ENCODE data around the gene FAM120A.

Gene FAM120A

DNA sequence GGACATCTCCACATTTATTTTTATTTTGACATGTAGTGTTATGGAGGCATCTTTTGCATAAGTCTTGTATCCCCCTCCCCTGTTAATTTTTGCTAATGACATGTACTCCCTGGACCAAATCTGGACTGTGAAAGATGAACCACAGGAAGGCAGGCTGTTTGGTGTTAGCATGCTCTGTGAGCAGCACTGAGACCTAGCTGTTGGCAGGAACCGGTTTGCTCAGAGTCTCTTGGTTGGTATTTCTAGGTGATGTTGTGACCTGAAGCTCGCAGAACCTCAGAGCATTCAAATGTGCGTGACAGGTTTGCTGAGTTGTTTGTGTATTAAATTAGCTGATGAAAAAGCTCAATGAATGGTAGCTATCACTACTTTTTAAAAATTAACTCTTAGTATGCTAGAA is 71.3 kb downstream of the FAM120A start:
- Histone ChIP-seq H3K4me3 (no peak overlapping the region), H3K9me3 (no peaks in the 10 kb centered on the region), H3K36me3 (replicated peaks) (peaks cover 25% of the 10 kb centered on the region), H3K4me1 (no peaks in the 10 kb centered on the region), H3K27me3 (ENCODE audit: low read depth) (no peaks in the 10 kb centered on the region)
- in situ Hi-C loops (cut with MboI; ENCODE audit: low sequenced_read_pairs), result no loop called here
- DNase-seq (ENCODE audit: low spot score in 2 of 2), result no peak

- H3K4me1 ChIP-seq, result no peaks in the 10 kb centered on the region
- H3K27me3 ChIP-seq (ENCODE audit: low read depth), result no peaks in the 10 kb centered on the region
- H3K36me3 ChIP-seq (replicated peaks), result peaks cover 22% of the 10 kb centered on the region
- H3K9me3 ChIP-seq, result no peaks in the 10 kb centered on the region
- in situ Hi-C loops (cut with MboI; ENCODE audit: low sequenced_read_pairs), result no loop called here
- DNase-seq (ENCODE audit: low spot score in 2 of 2), result no peak
- H3K4me3 ChIP-seq, result no peak overlapping the region
These were observed 72.1 kb downstream of the FAM120A start for GRCh38 chr9:93523518-93524144.

DNA sequence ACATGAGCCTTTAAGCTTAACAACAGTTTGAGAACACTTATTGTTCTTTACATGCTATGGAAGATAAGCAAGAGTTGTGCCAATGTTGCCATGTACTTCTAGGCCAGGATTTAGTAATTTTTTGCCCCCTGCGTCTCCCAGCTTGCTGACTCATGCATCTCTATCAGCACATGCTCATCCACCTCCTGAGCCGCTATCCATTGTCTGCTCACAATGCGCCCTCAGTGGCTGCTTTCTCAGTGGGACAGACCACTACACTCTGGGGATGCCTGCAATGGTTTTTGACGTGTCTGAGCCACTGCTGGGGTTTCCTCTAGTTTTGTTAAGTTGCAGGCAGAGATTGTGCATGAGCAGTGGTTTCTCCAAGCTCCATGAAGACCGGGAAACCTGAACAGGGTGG is 74.0 kb downstream of the FAM120A start:
- Histone ChIP-seq H3K4me1 (no peaks in the 10 kb centered on the region), H3K36me3 (replicated peaks) (peaks cover 31% of the 10 kb centered on the region), H3K4me3 (no peak overlapping the region), H3K27me3 (ENCODE audit: low read depth) (no peaks in the 10 kb centered on the region), H3K9me3 (no peaks in the 10 kb centered on the region)
- no peak for DNase-seq (ENCODE audit: low spot score in 2 of 2)
- in situ Hi-C loops (cut with MboI; ENCODE audit: low sequenced_read_pairs), result no loop called here

DNA sequence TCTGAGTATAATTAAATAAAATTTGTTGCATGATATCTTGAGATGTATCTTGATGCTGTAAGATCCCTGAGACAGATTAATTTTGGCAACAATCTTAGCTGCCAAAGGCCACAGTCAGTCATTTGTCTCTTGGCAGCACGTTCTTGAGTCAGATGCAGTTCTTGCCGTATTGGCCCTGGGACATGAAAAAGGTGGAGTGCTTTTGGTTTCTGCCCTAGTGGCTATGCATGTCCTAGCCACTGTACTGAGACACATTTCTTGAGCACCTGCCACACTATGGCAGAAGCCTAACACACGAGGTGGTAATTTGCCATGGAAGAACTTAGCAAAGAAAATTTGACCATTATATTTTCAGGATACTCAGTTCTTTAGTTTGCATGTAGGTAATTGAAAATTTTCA is 79.9 kb downstream of the FAM120A start:
- no peaks in the 10 kb centered on the region for H3K4me1 ChIP-seq
- H3K9me3 ChIP-seq, result no peaks in the 10 kb centered on the region
- in situ Hi-C loops (cut with MboI; ENCODE audit: low sequenced_read_pairs), result no loop called here
- peaks cover 53% of the 10 kb centered on the region for H3K36me3 ChIP-seq (replicated peaks)
- DNase-seq (ENCODE audit: low spot score in 2 of 2), result no peak
- no peaks in the 10 kb centered on the region for H3K27me3 ChIP-seq (ENCODE audit: low read depth)
- no peak overlapping the region for H3K4me3 ChIP-seq

- H3K36me3 ChIP-seq (replicated peaks), result peaks cover 47% of the 10 kb centered on the region
- H3K9me3 ChIP-seq, result no peaks in the 10 kb centered on the region
- H3K4me1 ChIP-seq, result no peaks in the 10 kb centered on the region
- no peaks in the 10 kb centered on the region for H3K27me3 ChIP-seq (ENCODE audit: low read depth)
- in situ Hi-C loops (cut with MboI; ENCODE audit: low sequenced_read_pairs), result no loop called here
- no peak for DNase-seq (ENCODE audit: low spot score in 2 of 2)
- H3K4me3 ChIP-seq, result no peak overlapping the region
These were observed 80.7 kb downstream of the FAM120A start for GRCh38 chr9:93532141-93532540.

DNA sequence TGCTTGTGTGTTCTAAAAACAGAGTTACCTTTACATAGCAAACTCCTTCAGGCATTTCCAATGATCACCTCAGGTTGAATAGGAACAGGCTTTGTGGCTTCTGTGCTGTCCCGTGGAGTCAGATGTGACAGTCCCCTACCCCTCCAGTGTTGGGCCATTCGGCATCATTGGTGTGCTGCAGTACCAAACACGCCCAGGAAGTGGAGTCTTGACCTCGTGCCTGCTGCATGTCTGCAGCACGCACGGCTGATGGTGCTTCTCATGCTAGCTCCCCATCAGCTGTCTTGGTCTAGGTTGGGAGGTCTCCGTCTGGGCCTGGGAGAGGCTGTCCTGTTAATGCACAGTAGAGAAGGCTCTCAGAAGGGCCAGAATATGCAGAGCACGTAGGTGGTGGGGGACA is 82.4 kb downstream of the FAM120A start:
- Histone ChIP-seq H3K4me3 (no peak overlapping the region), H3K4me1 (no peaks in the 10 kb centered on the region), H3K36me3 (replicated peaks) (peaks cover 49% of the 10 kb centered on the region), H3K9me3 (no peaks in the 10 kb centered on the region), H3K27me3 (ENCODE audit: low read depth) (no peaks in the 10 kb centered on the region)
- DNase-seq (ENCODE audit: low spot score in 2 of 2), result no peak
- in situ Hi-C loops (cut with MboI; ENCODE audit: low sequenced_read_pairs), result no loop called here

- Histone ChIP-seq H3K36me3 (replicated peaks) (peaks cover 35% of the 10 kb centered on the region), H3K27me3 (ENCODE audit: low read depth) (no peaks in the 10 kb centered on the region), H3K4me3 (no peak overlapping the region), H3K4me1 (no peaks in the 10 kb centered on the region), H3K9me3 (no peaks in the 10 kb centered on the region)
- no peak for DNase-seq (ENCODE audit: low spot score in 2 of 2)
- in situ Hi-C loops (cut with MboI; ENCODE audit: low sequenced_read_pairs), result no loop called here
These were observed 84.7 kb downstream of the FAM120A start for GRCh38 chr9:93536167-93536566.

DNA sequence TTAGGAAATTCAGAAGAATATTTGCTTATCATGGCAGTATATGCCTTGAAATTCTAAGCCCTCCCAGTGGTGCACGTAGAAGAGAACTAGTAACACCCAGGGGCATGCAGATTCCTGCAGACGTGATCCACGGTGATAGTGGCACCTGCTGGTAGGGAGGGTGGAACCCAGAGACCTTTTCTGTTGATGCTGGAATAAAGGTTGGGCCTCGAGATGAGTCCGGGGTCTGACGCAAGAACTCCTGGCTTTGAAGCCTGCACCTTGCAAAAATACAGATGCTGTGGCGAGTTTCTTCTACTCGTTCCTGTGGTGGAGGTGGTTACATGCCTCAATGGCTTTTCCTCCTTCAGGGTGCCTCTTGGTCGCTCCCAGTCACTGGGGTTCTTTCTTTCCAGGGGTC is 85.4 kb downstream of the FAM120A start:
- no peaks in the 10 kb centered on the region for H3K9me3 ChIP-seq
- no peak overlapping the region for H3K4me3 ChIP-seq
- in situ Hi-C loops (cut with MboI; ENCODE audit: low sequenced_read_pairs), result no loop called here
- H3K27me3 ChIP-seq (ENCODE audit: low read depth), result no peaks in the 10 kb centered on the region
- peaks cover 28% of the 10 kb centered on the region for H3K36me3 ChIP-seq (replicated peaks)
- H3K4me1 ChIP-seq, result no peaks in the 10 kb centered on the region
- no peak for DNase-seq (ENCODE audit: low spot score in 2 of 2)

GRCh38 chr9:93540305-93540704 is 88.8 kb downstream of the FAM120A start:
- Histone ChIP-seq H3K9me3 (no peaks in the 10 kb centered on the region), H3K27me3 (ENCODE audit: low read depth) (no peaks in the 10 kb centered on the region), H3K4me1 (no peaks in the 10 kb centered on the region), H3K4me3 (no peak overlapping the region), H3K36me3 (replicated peaks) (peaks cover 38% of the 10 kb centered on the region)
- DNase-seq (ENCODE audit: low spot score in 2 of 2), result no peak
- in situ Hi-C loops (cut with MboI; ENCODE audit: low sequenced_read_pairs), result no loop called here

- Histone ChIP-seq H3K4me1 (no peaks in the 10 kb centered on the region), H3K9me3 (no peaks in the 10 kb centered on the region), H3K27me3 (ENCODE audit: low read depth) (no peaks in the 10 kb centered on the region), H3K4me3 (no peak overlapping the region), H3K36me3 (replicated peaks) (peaks cover 38% of the 10 kb centered on the region)
- no peak for DNase-seq (ENCODE audit: low spot score in 2 of 2)
- in situ Hi-C loops (cut with MboI; ENCODE audit: low sequenced_read_pairs), result no loop called here
These were observed 89.5 kb downstream of the FAM120A start for GRCh38 chr9:93541005-93541404.

DNA sequence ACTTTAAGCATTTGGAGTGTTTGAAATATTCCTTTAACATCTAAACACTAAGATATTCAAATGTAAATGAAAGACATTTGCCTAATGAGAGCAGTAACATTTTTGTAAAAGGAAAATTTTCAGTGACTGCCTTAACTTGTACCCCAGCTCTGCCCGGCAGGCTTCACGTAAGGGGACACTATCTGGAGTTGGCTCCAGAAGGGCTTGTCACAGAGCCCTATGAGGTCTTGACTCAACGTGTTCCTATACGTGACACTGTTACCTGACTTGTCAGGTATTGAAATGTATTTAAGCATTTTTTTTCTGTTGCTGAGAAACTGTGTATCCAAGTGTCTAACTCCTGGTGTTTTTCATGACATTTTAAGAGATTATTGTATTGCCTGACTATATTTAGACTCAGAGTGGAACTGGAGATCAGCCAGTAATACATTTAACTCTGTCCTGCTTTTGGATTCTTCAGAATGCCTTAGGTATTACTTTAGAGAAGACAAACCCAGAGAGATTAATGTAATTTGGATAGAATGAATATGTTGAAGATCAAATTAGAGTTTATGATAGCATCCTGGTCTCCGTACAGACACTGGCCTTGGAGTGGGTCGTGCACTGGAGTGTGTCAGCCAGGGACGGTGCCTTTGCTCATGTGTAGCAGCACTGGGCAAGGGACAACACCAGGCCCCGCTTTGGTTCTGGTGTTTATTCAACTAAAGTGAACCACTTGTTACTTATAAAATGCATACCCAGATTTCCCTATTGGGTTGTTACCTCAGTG is 90.3 kb downstream of the FAM120A start:
- Histone ChIP-seq H3K9me3 (no peaks in the 10 kb centered on the region), H3K36me3 (replicated peaks) (peaks cover 45% of the 10 kb centered on the region), H3K4me1 (no peaks in the 10 kb centered on the region), H3K4me3 (no peak overlapping the region), H3K27me3 (ENCODE audit: low read depth) (no peaks in the 10 kb centered on the region)
- DNase-seq (ENCODE audit: low spot score in 2 of 2), result peak in 1 of 2 experiments; percentile 7
- in situ Hi-C loops (cut with MboI; ENCODE audit: low sequenced_read_pairs), result no loop called here

- no peaks in the 10 kb centered on the region for H3K4me1 ChIP-seq
- DNase-seq (ENCODE audit: low spot score in 2 of 2), result no peak
- in situ Hi-C loops (cut with MboI; ENCODE audit: low sequenced_read_pairs), result no loop called here
- H3K4me3 ChIP-seq, result no peak overlapping the region
- no peaks in the 10 kb centered on the region for H3K9me3 ChIP-seq
- H3K36me3 ChIP-seq (replicated peaks), result peaks cover 44% of the 10 kb centered on the region
- no peaks in the 10 kb centered on the region for H3K27me3 ChIP-seq (ENCODE audit: low read depth)
These were observed 91.6 kb downstream of the FAM120A start for GRCh38 chr9:93543117-93543516.

DNA sequence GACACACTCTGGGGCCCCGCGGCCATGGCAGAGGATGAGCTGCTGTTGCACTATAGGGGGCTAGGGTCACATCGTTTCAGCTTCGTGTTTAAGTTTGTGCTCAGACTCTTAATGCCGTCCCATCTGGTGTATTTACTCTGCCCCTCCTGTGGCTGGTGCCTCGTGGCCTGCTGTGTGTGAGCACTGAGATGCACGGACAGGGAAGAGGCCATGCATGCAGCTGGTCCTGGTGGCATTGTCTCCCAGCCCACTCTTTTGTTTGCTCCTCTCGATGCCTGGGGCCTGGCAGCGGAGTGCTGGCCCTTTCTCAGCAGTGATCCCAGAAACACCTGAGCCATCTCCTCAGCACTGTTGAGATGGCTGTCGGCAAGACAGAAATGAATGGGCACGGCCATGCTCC is 94.9 kb downstream of the FAM120A start:
- no peaks in the 10 kb centered on the region for H3K27me3 ChIP-seq (ENCODE audit: low read depth)
- in situ Hi-C loops (cut with MboI; ENCODE audit: low sequenced_read_pairs), result no loop called here
- H3K4me1 ChIP-seq, result no peaks in the 10 kb centered on the region
- DNase-seq (ENCODE audit: low spot score in 2 of 2), result no peak
- no peak overlapping the region for H3K4me3 ChIP-seq
- H3K9me3 ChIP-seq, result no peaks in the 10 kb centered on the region
- peaks cover 44% of the 10 kb centered on the region for H3K36me3 ChIP-seq (replicated peaks)

DNA sequence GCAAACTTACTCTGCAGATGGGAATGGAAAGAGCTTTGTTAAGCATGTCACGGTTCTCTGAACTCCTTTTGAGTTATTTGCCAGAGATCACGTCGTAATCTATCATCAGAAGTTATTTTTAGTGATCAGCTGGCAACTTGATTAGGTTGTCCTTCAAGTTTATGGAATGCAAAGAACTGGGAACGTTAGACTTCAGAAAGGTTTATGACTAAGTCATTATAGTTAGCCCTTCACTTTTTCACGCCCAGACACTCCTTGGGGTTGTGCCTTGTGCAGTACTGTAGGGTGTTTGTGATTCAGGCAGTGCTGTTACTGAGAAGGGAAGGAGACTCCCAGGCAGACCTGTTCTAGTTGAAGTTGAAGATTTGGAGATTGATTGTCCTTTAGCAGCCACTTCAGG is 98.1 kb downstream of the FAM120A start:
- in situ Hi-C loops (cut with MboI; ENCODE audit: low sequenced_read_pairs), result no loop called here
- Histone ChIP-seq H3K4me3 (no peak overlapping the region), H3K9me3 (no peaks in the 10 kb centered on the region), H3K4me1 (peaks cover 9% of the 10 kb centered on the region), H3K36me3 (replicated peaks) (peaks cover 50% of the 10 kb centered on the region), H3K27me3 (ENCODE audit: low read depth) (no peaks in the 10 kb centered on the region)
- DNase-seq (ENCODE audit: low spot score in 2 of 2), result peak in 1 of 2 experiments; percentile 34
